ENCODE measurements around the gene KLHL13.
"Not testable (repeated sequence)": the region's sequence is repeated elsewhere in the genome, so short reads cannot be mapped to it uniquely, and the experiment has no call there.

Gene KLHL13

GRCh38 chrX:118066867-118067515 lies 49.6 kb downstream of the KLHL13 start:
- no peak for DNase-seq

- DNase-seq: no peak
Measured at GRCh38 chrX:118062817-118063615, 53.6 kb downstream of the KLHL13 start.

DNA sequence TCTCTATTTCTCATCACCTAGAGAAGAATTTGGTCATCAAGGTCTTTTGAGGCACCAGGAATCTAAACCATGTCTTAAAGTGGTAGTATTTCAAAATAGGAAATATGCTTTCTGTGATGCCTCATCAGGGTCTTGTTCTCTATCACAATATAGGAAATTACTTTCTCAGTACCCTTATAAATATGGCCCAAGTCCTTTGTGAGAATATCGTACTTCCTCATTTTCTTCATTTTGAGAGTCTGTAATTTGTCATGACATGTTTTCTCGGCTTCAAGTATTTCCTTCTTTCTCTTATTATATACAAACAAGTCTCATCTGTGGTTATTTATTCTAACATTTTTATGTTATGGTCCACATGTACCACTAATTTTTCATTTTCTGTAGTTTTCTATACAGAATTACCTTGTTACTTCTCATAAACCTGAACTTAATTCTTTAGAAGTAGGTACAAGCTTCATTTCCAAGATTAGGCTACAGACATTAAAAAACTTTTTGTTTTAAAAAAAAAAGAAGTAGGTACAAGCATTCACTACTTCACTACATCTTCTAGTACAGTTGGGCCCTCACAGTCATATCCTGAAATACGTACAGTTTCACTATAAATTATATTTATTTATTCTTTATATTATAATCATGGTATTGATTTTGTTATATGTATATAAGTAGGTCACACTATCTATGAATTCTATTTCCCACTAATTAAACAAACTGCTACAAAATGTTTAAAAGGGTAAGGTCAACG lies 54.4 kb downstream of the KLHL13 start:
- no peak for DNase-seq

- no peak for DNase-seq
Measured at GRCh38 chrX:118058924-118059323, 57.7 kb downstream of the KLHL13 start.

DNA sequence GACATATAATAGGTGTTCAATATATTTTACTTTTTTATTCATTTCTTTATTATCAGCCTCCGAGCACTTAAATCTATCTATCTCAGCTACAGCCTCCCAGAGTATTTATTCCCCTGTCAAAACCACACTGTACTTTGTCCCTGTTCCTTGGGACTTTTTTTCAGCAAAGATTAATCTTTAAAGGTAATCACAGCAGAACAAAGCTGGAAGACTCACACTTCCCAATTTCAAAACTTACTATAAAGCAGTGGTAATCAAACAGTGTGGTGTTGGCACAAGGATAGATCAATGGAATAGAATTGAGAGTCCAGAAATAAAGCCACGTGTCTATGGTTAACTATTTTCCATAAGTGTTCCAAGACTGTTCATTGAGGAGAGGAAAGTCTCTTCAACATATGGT lies 59.7 kb downstream of the KLHL13 start:
- DNase-seq: no peak

DNA sequence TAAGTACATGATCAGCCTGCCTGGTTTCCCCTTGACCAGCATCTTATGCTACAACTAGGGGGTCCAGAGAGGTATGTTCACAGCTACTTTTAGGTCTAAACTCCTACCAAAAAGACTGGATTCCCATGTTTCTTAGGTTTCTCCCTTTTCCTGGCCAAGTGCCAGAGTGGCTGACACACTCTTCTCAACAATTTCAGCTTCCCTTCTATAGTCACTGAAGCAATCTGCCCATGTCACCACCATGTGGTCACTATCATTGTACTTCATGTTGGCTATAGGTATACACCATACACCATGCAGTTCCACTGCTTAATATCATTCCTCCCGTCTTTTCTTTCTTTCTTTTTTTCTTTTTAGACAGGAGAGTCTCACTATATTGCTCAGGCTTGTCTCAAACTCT lies 66.9 kb downstream of the KLHL13 start:
- DNase-seq: no peak

DNA sequence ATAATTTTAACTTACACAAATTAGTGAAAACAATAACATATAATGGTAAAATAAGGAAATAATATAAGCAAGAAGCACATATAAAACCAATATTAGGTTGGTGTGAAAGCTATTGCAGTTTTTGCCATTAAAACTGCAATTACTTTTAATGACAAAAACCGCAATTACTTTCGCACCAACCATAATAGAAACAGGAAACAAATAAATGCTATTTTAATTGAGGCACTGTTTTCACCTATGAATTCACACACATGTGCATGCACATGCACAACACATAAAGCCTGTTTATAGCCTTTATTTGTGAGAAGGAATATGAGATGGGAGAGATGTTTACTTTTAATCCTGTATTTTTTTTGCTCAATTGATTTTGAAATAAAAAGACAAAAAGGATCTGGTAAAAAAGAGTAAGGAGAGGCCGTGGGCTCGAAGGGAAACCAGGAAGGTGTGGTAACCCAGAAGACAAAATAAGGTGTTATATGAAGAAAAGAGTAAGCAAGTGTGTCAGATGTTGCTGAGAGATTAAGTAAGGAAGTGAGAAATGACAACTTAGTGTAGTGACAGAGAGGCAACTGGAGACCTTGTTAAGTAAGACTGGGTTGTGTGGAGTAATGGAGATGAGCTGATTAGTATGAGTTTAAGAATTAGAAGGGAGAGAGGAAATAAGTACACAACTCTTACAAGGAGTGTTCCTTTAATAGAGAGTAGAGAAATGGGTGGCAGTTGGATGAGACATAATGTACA lies 69.0 kb downstream of the KLHL13 start:
- DNase-seq: no peak

DNA sequence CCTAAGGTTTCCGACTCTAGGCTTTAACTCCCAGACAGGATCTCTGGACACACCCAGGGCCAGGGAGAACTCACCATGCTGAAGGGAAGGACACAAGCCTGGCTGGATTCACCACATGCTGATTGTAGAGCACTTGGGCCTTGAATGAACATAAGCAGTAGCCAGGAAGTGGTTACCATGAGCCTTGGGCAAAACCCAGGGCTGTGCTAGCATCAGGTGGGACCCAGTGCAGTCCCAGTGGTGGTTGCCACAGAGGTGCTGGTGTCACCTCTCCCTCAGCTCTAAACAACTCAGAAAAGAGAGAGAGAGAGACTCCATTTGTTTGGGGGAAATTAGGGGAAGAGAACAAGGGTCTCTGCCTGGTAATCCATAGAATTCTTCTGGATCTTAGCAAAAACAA lies 77.0 kb downstream of the KLHL13 start:
- DNase-seq: no peak

- DNase-seq: no peak
Measured at GRCh38 chrX:118038614-118039365, 77.8 kb downstream of the KLHL13 start.

- DNase-seq: no peak
Measured at GRCh38 chrX:118026631-118027030, 90.0 kb downstream of the KLHL13 start.

- DNase-seq: no peak
Measured at GRCh38 chrX:118025226-118025625, 91.4 kb downstream of the KLHL13 start.

GRCh38 chrX:118024482-118024881 lies 92.1 kb downstream of the KLHL13 start:
- no peak for DNase-seq

- DNase-seq: no peak
Measured at GRCh38 chrX:118022753-118023152, 93.9 kb downstream of the KLHL13 start.

DNA sequence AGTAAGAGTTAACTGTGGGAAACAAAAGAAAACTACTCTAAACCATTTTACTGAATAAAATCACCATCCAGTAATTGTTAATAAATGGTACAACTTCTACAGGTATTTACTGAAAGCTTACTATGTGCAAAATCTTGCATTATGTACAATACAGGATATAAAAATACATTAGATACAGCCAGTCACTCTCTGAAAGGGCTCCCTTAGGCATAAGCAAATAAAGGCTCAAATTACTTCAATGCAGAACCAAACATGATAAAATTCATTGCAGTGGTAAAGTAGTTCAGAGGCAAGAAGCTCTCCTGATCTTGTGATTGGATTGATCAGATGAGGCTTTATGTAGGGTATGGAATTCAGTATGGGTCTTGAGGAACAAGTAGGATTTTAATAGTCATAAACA lies 100.2 kb downstream of the KLHL13 start:
- DNase-seq: no peak

GRCh38 chrX:118002417-118002816 lies 114.2 kb downstream of the KLHL13 start:
- not testable (repeated sequence) for DNase-seq

- DNase-seq: no peak
Measured at GRCh38 chrX:118000518-118000917, 116.1 kb downstream of the KLHL13 start.

DNA sequence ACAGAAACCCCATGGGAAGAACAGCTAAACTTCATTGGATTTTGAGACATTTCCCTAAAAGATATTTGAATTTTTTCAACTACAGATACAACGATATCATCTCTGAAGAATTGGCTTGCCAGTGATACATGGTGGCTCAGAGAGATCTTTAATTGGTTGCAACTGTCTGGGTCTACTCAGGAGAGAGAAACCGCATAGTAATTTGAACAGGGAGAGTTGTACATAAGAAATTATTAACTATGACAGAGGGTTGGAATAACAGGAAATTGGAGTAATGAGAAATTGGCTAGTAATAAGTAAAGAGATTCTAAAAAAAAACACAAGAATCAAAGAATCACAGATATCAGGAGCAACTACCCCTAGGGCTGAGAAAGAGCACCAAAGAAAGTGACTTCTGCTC lies 118.4 kb downstream of the KLHL13 start:
- DNase-seq: no peak

GRCh38 chrX:117996918-117997480 lies 119.6 kb downstream of the KLHL13 start:
- DNase-seq: no peak

DNA sequence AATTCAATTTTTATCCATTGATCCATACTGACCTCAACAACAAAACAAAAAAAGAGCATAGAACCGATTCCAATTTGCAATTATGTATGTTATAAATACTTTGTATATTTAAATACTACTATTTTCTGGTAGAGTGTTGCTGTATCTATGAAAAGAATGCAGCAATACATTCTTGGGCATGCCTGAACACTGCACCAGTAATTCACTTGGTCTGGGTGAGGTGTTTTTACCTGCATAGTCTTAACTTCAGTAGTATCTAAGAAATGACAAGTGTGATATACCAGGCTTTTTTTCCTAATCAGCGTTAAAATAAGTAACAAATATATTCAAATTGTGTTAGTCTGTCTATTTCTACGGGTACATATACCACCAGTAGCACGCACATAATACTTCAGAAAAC lies 120.2 kb downstream of the KLHL13 start:
- no peak for DNase-seq

GRCh38 chrX:117995378-117995777 lies 121.2 kb downstream of the KLHL13 start:
- DNase-seq: no peak

GRCh38 chrX:117992192-117992723 lies 124.4 kb downstream of the KLHL13 start:
- no peak for DNase-seq

- DNase-seq: no peak
Measured at GRCh38 chrX:117990438-117990837, 126.2 kb downstream of the KLHL13 start.
